ENCODE measurements around the gene HTT.

- TF ChIP-seq CTCF (conservative IDR thresholded peaks at IDR 0.05; ENCODE audit: low read depth, low read length) (no peak), EZH2 (IDR thresholded peaks at IDR 0.05; ENCODE audit: borderline replicate concordance, low read depth, low read length, poor library complexity, severe bottlenecking) (no peak)
These were observed 36.5 kb upstream of the HTT start for GRCh38 chr4:3037957-3038461.
